K562 (cell line): ENCODE data around the gene MRPL28. TPM values are rescaled to one million over a fixed set of nuclear protein-coding genes. Genes with fewer than 3 reads are reported as not detected.

ENCODE experiments used
- ATAC-seq: fragments of 200-7000 bp; cut with Tn5 transposase; 3 replicates; pipeline ENCODE4 v1.9.1; 2020; ENCODE audit warnings: moderate library complexity
- BruUV-seq: library from RNA; stranded (reverse); fragments of 400-500 nt; replicated peaks from 2 replicates; lab custom pipeline; 2021; lab: Mats Ljungman, UMichigan
- CTCF ChIA-PET: fragments of 300-600 bp; formaldehyde crosslinking; extraction: SDS; loops from one replicate; lab custom pipeline; 2021; ENCODE audit warnings: low intra/inter-chr PET ratio; lab: Yijun Ruan, JAX
- POLR2A ChIA-PET: fragments of 300-600, 350-650 bp; sonication (Branson Sonifier 250); formaldehyde crosslinking; extraction: SDS; loops from one replicate; lab custom pipeline; 2021; ENCODE audit warnings: antibody characterized with exemption, inconsistent platforms; lab: Yijun Ruan, JAX
- DNase-seq, 4 experiments: peaks; one replicate each; pipeline versions ENCODE4 v3.0.0 to v3.0.0-alpha.2; 2011 to 2018; ENCODE audit warnings: low spot score in 3 of 4, mixed read lengths in 3 of 4; ENCODE audit errors: extremely low read depth in 1 of 4
- FAIRE-seq: peaks from 2 replicates; lab custom pipeline; 2011; peaks lifted over from hg19 to GRCh38; lab: Jason Lieb, UNC
- H2AFZ ChIP-seq: 2 replicates; pipeline ENCODE4 v1.6.0; 2011; ENCODE audit warnings: low read depth, low read length, control low read depth, inconsistent platforms
- H3K27ac ChIP-seq: fragments of 200-600 bp; 3 replicates; pipeline ENCODE4 v1.8.0; 2011; ENCODE audit warnings: low read depth, mild to moderate bottlenecking, control low read depth, inconsistent platforms, low read length, moderate library complexity, mixed read lengths; ENCODE audit errors: extremely low read depth
- H3K27me3 ChIP-seq, 2 experiments: fragments of 300-600 bp in 1 of 2; 2 replicates in 1 of 2; 3 replicates in 1 of 2; pipeline versions ENCODE4 v1.6.0 to v1.8.0; 2011; ENCODE audit warnings: inconsistent platforms in 2 of 2, low read length in 2 of 2, mild to moderate bottlenecking in 1 of 2, mixed read lengths in 1 of 2, moderate library complexity in 1 of 2; ENCODE audit not compliant: control insufficient read depth in 2 of 2, insufficient read depth in 2 of 2
- H3K36me3 ChIP-seq: fragments of 300-600 bp; 3 replicates; pipeline ENCODE4 v1.8.0; 2011; ENCODE audit warnings: mild to moderate bottlenecking, low read length, inconsistent platforms; ENCODE audit not compliant: control insufficient read depth, insufficient read depth
- H3K4me1 ChIP-seq, 2 experiments: fragments of 200-600 bp in 1 of 2; replicated peaks in 1 of 2; 2 replicates in 1 of 2; 3 replicates in 1 of 2; pipeline versions ENCODE4 v1.5.1 to v1.8.0; 2011; ENCODE audit warnings: inconsistent platforms in 2 of 2, low read length in 2 of 2, mild to moderate bottlenecking in 1 of 2, mixed read lengths in 1 of 2, moderate library complexity in 1 of 2; ENCODE audit not compliant: control insufficient read depth in 2 of 2, insufficient read depth in 2 of 2
- H3K4me2 ChIP-seq: 2 replicates; pipeline ENCODE4 v1.6.1; 2011; ENCODE audit warnings: low read length, control low read depth, inconsistent platforms, mixed read lengths; ENCODE audit not compliant: insufficient read depth
- H3K4me3 ChIP-seq: fragments of 200-600 bp; sonication (generic), shearing (Covaris generic); 2 replicates; pipeline ENCODE4 v1.5.1; 2016; ENCODE audit warnings: control low read depth, inconsistent platforms
- H3K79me2 ChIP-seq: fragments of 200-600 bp; 3 replicates; pipeline ENCODE4 v1.8.0; 2011; ENCODE audit warnings: low read length, inconsistent platforms; ENCODE audit not compliant: control insufficient read depth, insufficient read depth
- H3K9ac ChIP-seq, 2 experiments: 2 replicates each; pipeline versions ENCODE4 v1.6.0 to v1.6.1; 2011; ENCODE audit warnings: low read depth in 2 of 2, low read length in 2 of 2, control low read depth in 1 of 2, inconsistent platforms in 1 of 2, mild to moderate bottlenecking in 1 of 2, mixed read lengths in 1 of 2; ENCODE audit not compliant: insufficient read depth in 1 of 2
- H3K9me1 ChIP-seq: one replicate; pipeline ENCODE4 v1.6.0; 2011; ENCODE audit warnings: inconsistent platforms, mild to moderate bottlenecking, low read length, moderate library complexity; ENCODE audit not compliant: control insufficient read depth, insufficient read depth
- H3K9me3 ChIP-seq: replicated peaks from 2 replicates; pipeline ENCODE4 v1.5.1; 2011; ENCODE audit warnings: low read depth, low read length, inconsistent platforms; ENCODE audit not compliant: control insufficient read depth, insufficient read depth
- H4K20me1 ChIP-seq: replicated peaks from 2 replicates; pipeline ENCODE4 v1.6.1; 2011; ENCODE audit warnings: low read length, inconsistent platforms, mixed read lengths; ENCODE audit not compliant: control insufficient read depth, insufficient read depth
- BDP1 ChIP-seq: IDR thresholded peaks from 3 replicates; pipeline ENCODE4 v1.6.1; 2011; ENCODE audit not compliant: insufficient read length, insufficient read depth
- ELK1 ChIP-seq: sonication (generic); formaldehyde crosslinking; IDR thresholded peaks from 2 replicates; pipeline ENCODE4 v1.8.1; 2022; ENCODE audit warnings: missing genetic modification reagents
- LEF1 ChIP-seq: fragments of 450-650 bp; IDR thresholded peaks from 2 replicates; pipeline ENCODE4 v1.6.1; 2016; ENCODE audit warnings: mild to moderate bottlenecking
- NR3C1 ChIP-seq: sonication (generic); formaldehyde crosslinking; IDR thresholded peaks from 2 replicates; pipeline ENCODE4 v1.8.1; 2022; ENCODE audit warnings: missing genetic modification reagents
- POLR2B ChIP-seq: fragments of 450-650 bp; IDR thresholded peaks from 2 replicates; pipeline ENCODE4 v1.6.1; 2018; ENCODE audit warnings: low read depth; ENCODE audit not compliant: partially characterized antibody
- RBM22 ChIP-seq: fragments of 200-400 bp; formaldehyde crosslinking; IDR thresholded peaks from 2 replicates; pipeline ENCODE4 v1.6.1; 2018; ENCODE audit warnings: low read length, low read depth; ENCODE audit not compliant: poor library complexity, severe bottlenecking
- SMAD1 ChIP-seq: fragments of 150-350 bp; IDR thresholded peaks from 2 replicates; pipeline ENCODE4 v1.6.1; 2014; ENCODE audit warnings: low read length, low read depth; ENCODE audit not compliant: partially characterized antibody
- SNAPC5 ChIP-seq: fragments of 250-450 bp; sonication (Bioruptor Pico); IDR thresholded peaks from 2 replicates; pipeline ENCODE4 v1.8.0; 2021; ENCODE audit warnings: moderate library complexity, mild to moderate bottlenecking, inconsistent platforms
- SREBF1 ChIP-seq: fragments of 150-350 bp; IDR thresholded peaks from 2 replicates; pipeline ENCODE4 v1.6.1; 2014; ENCODE audit warnings: antibody characterized with exemption, low read depth, low read length, borderline replicate concordance
- STAT5A ChIP-seq: IDR thresholded peaks from 2 replicates; pipeline ENCODE4 v1.6.1; 2012; ENCODE audit warnings: low read length, inconsistent platforms, borderline replicate concordance
- TAF7 ChIP-seq: fragments of 450-650 bp; IDR thresholded peaks from 2 replicates; pipeline ENCODE4 v1.6.1; 2016; ENCODE audit warnings: missing genetic modification characterization, missing compliant biosample characterization
- TCFL5 ChIP-seq: fragments of 250-450 bp; sonication (Bioruptor Pico); conservative IDR thresholded peaks from 2 replicates; pipeline ENCODE4 v1.6.1; 2021; ENCODE audit warnings: mild to moderate bottlenecking, moderate library complexity, matching md5 sums
- THAP7 ChIP-seq: fragments of 250-450 bp; sonication (Bioruptor Pico); IDR thresholded peaks from 2 replicates; pipeline ENCODE4 v1.5.0; 2021
- TOE1 ChIP-seq, 2 experiments: fragments of 450-650 bp in 1 of 2; sonication (generic) in 1 of 2; formaldehyde crosslinking in 1 of 2; IDR thresholded peaks; 2 replicates each; pipeline versions ENCODE4 v1.7.1 to v1.8.0; 2016 to 2022; ENCODE audit warnings: borderline replicate concordance in 2 of 2, mild to moderate bottlenecking in 2 of 2, antibody characterized with exemption in 1 of 2, inconsistent platforms in 1 of 2, low read depth in 1 of 2, missing genetic modification reagents in 1 of 2, moderate library complexity in 1 of 2
- ZBTB2 ChIP-seq: fragments of 450-650 bp; IDR thresholded peaks from 2 replicates; pipeline ENCODE4 v1.6.1; 2016; ENCODE audit warnings: antibody characterized with exemption
- ZNF212 ChIP-seq: fragments of 450-650 bp; formaldehyde crosslinking; IDR thresholded peaks from 2 replicates; pipeline ENCODE4 v1.4.0; 2020; ENCODE audit warnings: mild to moderate bottlenecking
- ZNF507 ChIP-seq: conservative IDR thresholded peaks from 2 replicates; pipeline ENCODE4 v1.6.1; 2017; ENCODE audit warnings: missing genetic modification characterization, missing compliant biosample characterization
- ZNF778 ChIP-seq: fragments of 450-650 bp; formaldehyde crosslinking; IDR thresholded peaks from 2 replicates; pipeline ENCODE4 v1.4.0; 2020; ENCODE audit warnings: mild to moderate bottlenecking, moderate library complexity
- WGBS: fragments of 100-300 bp; shearing (Covaris generic); methylation state at CpG from one replicate; pipeline ENCODE4 v1.1.6; 2016; ENCODE audit warnings: low coverage, mixed read lengths; ENCODE audit not compliant: insufficient coverage; ENCODE audit errors: missing lambda C conversion rate; 5-methylcytosine and 5-hydroxymethylcytosine counted together
- in situ Hi-C: fragments of 300-500 bp; cut with MboI; formaldehyde crosslinking; loops from 4 replicates; pipeline ENCODE4 v1.15.0; 2018; ENCODE audit warnings: inconsistent platforms, mixed read lengths
- intact Hi-C: fragments of 100-400 bp; cut with micrococcal nuclease; formaldehyde crosslinking; loops from 2 replicates; pipeline ENCODE4 v1.14.2; 2022
- polyA plus RNA-seq, 8 experiments: library from polyadenylated mRNA; depleted of rRNA in 4 of 8; stranded (reverse) in 5 of 8; unstranded in 3 of 8; fragments of >200 nt; fragmentation: Nextera tagmentation in 2 of 8; fragmentation: Illumina TruSeq in 1 of 8; extraction: Ambion mirVana in 2 of 8; extraction: Trizol in 1 of 8; gene quantifications; 2 replicates each; pipeline versions ENCODE4 v1.2.1 to v1.2.3, GENCODE V29; 2011 to 2014; ENCODE audit warnings: inconsistent platforms in 1 of 8, missing spikeins in 1 of 8
- total RNA-seq, 7 experiments: library from RNA; depleted of rRNA in 6 of 7; stranded (reverse); fragments of >200 nt in 6 of 7; fragmentation: Illumina TruSeq in 2 of 7; extraction: Trizol in 2 of 7; gene quantifications; 2 replicates each; pipeline versions ENCODE4 v1.2.1 to v1.2.3, GENCODE V29; 2011 to 2021; ENCODE audit warnings: low replicate concordance in 1 of 7

Gene MRPL28
- total and polyA plus RNA-seq, 9 of the 15 experiments (the other 6 are each of a cell fraction or from before 2014, with no cell fraction given): 2.5 to 323 (median 175) TPM

GRCh38 chr16:354971-355461 lies 15.3 kb downstream of the MRPL28 start:
- no peaks in the 10 kb centered on the region for H3K9me3 ChIP-seq
- H3K4me2 ChIP-seq: no peak overlapping the region
- BruUV-seq: no TSS peak
- intact Hi-C loops (loop anchor here (5.0 kb wide), 1 partner anchor 118 kb away; no protein-coding TSS in a partner anchor), in situ Hi-C loops (no loop called here)
- no peak for ATAC-seq
- peaks cover 21% of the 10 kb centered on the region for H3K79me2 ChIP-seq
- POLR2A ChIA-PET: no interaction called here
- no peak overlapping the region for H3K27ac ChIP-seq
- no peak overlapping the region for H2AFZ ChIP-seq
- peak overlapping the region in 1 of 2 experiments; percentile 90; a peak in 2 of 4 replicates for H3K9ac ChIP-seq
- WGBS: 60% methylated on average over 9 of the region's 10 CpGs
- no peaks in the 10 kb centered on the region for H3K9me1 ChIP-seq
- no peaks in the 10 kb centered on the region for H4K20me1 ChIP-seq
- no peak overlapping the region for H3K4me3 ChIP-seq
- H3K4me1 ChIP-seq: peaks cover 16 to 54% of the 10 kb centered on the region in 2 experiments
- CTCF ChIA-PET: no interaction called here
- no peaks in the 10 kb centered on the region for H3K27me3 ChIP-seq
- DNase-seq: no peak
- no peak for FAIRE-seq
- H3K36me3 ChIP-seq: peaks cover 11% of the 10 kb centered on the region
- TF ChIP-seq BDP1 (no peak), TOE1 (IDR thresholded peaks at IDR 0.05; ENCODE audit: borderline replicate concordance) (no peak), TOE1 (CRISPR knock-in tag; IDR thresholded peaks at IDR 0.05; ENCODE audit: borderline replicate concordance, low read depth) (no peak), STAT5A (no peak), ZNF507 (tag) (no peak), TAF7 (tag) (no peak), TCFL5 (CRISPR knock-in tag) (no peak), POLR2B (no peak), ZNF212 (CRISPR knock-in tag) (no peak), RBM22 (no peak), NR3C1 (no peak), THAP7 (no peak), SREBF1 (no peak), SNAPC5 (no peak), ZNF778 (no peak), SMAD1 (no peak), ELK1 (no peak), LEF1 (no peak), ZBTB2 (no peak)
